NCI-H1930 (cell line): ENCODE measurements around the gene TNXB.
A peak's percentile ranks its signal among the peaks of the same experiment; 100 is the strongest.

Experiments used
- DNase-seq, 2 experiments: peaks; one replicate each; lab custom pipeline; 2025; lab: John Stamatoyannopoulos, UW

Gene TNXB, protein sequence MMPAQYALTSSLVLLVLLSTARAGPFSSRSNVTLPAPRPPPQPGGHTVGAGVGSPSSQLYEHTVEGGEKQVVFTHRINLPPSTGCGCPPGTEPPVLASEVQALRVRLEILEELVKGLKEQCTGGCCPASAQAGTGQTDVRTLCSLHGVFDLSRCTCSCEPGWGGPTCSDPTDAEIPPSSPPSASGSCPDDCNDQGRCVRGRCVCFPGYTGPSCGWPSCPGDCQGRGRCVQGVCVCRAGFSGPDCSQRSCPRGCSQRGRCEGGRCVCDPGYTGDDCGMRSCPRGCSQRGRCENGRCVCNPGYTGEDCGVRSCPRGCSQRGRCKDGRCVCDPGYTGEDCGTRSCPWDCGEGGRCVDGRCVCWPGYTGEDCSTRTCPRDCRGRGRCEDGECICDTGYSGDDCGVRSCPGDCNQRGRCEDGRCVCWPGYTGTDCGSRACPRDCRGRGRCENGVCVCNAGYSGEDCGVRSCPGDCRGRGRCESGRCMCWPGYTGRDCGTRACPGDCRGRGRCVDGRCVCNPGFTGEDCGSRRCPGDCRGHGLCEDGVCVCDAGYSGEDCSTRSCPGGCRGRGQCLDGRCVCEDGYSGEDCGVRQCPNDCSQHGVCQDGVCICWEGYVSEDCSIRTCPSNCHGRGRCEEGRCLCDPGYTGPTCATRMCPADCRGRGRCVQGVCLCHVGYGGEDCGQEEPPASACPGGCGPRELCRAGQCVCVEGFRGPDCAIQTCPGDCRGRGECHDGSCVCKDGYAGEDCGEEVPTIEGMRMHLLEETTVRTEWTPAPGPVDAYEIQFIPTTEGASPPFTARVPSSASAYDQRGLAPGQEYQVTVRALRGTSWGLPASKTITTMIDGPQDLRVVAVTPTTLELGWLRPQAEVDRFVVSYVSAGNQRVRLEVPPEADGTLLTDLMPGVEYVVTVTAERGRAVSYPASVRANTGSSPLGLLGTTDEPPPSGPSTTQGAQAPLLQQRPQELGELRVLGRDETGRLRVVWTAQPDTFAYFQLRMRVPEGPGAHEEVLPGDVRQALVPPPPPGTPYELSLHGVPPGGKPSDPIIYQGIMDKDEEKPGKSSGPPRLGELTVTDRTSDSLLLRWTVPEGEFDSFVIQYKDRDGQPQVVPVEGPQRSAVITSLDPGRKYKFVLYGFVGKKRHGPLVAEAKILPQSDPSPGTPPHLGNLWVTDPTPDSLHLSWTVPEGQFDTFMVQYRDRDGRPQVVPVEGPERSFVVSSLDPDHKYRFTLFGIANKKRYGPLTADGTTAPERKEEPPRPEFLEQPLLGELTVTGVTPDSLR (N-terminal part only)

DNA sequence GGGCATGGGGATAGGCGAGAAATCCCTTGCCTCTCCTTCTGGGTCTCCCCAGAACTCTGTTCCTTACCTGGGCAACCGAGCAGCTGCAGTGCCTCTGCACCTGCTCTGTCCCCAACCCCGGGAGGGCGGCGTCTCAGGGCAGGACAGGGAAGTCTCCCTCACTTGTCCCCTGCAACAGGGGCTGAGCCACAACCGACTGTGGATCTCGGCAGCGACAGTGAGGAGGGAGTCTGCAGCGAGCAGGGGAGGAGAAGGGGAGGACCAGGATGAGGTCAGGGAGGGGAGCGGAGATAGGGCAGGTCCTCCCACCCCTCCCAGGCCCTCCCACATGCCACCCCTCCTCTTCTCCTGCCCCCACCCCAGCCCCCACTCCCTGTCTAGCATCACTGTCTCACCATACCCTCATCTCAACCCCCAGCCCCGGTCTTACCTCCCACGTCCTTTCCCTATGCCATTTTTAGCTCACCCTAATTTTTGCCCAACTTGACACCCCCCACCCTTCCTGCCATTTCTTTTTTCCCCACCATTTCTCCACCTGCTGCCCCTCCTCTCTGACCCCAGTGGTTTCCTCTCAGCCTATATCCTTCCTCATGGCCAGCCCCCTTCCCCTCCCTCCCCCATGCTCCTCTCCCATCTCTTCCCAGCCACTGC is at the start of gene TNXB:
Gene TNXB, minus strand, starts transcription at position 225 of the 651 bp plus-strand sequence. CDS start 11,140 bp downstream, outside the sequence.
- DNase-seq: no peak

DNA sequence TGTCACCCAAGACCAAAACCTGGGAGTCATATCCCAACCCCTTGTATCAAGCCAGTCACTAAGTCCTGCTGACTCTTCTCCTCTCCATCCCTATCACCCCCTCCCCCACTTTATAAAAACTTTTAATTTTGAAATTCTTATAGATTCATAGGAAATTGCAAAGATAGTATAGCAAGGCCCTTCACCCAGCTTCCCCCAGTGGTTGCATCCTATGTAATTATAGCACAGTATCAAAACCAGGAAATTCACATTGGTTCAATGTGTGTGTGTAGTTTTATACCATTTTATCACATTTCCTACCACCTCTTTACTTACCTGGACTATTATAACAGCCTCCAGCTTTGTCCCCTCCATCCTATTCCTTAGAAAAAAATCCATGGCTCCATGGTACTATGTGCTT is 48.9 kb upstream of the TNXB start:
- no peak for DNase-seq

GRCh38 chr6:32156891-32157290 is 47.8 kb upstream of the TNXB start:
- DNase-seq: no peak

DNA sequence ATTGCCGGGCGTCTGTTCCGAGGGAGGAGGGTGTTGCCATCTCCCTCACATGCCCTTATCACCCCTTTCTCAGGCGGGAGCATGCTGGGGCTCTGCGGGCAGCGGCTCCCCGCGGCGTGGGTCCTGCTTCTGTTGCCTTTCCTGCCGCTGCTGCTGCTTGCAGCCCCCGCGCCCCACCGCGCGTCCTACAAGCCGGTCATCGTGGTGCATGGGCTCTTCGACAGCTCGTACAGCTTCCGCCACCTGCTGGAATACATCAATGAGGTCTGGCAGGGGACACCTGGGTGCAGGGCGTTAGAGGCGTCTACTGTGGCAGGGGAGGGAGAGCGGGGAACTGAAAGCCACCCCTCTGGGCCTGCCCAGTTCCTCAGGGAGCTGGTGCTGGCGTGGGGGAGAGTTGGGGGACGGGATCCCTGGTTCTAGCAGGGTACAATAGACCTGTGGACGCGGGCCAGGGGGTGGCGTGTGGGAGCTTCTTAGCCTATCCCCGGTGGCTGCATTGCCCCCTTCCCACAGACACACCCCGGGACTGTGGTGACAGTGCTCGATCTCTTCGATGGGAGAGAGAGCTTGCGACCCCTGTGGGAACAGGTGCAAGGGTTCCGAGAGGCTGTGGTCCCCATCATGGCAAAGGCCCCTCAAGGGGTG is 45.5 kb upstream of the TNXB start:
- peak; percentile 69 to 72 for DNase-seq

DNA sequence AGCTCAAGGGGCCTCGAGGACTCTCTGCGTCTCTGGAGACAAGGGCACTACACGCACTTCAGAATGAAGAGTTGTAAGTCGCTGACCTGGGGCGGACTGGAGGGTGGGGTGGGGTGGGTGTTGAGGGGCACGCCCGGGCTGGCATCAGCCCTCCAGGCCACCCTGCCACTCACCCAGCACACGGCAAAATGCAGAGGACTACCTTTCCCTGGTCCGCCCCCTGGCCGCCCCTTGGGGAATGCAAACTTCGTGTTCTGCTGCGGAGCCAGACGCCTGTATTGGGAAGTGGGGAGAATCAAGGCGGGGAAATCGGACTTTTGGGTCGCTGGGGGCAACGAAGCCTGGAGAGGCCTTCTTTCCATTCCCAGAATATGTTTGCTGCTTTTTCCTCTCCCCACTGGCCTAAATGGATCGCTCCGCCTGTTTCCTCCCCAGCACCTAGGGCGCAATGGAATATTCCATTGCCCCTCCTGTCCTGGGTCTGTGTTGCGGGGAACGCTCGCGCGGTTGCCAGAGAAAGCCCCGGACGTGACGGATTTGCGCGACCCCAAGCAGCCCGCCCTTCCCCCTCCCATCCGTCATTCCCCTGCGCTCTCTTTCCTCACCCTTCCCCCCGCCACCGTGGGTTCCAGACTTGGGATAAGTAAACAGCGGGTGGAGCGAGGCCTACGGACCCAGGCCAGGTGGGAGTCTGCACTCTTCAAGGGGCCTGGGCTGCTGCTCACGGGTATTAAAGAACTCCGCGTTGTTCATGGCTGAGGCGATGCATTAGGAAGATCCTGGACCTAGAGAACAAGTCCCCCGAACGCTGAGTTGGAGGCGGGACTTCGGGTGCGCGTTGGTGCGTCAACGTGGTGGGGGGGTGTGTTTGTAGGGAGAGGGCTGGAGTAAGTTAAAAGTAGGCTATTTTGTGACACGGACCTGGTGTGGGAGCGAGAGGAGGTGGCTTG is 44.7 kb upstream of the TNXB start, which contains the start of gene PPT2:
Gene PPT2, plus strand, starts transcription at position 578 of the 950 bp plus-strand sequence. CDS start 454 bp downstream, outside the sequence.
- DNase-seq: peak; percentile 82 to 84

GRCh38 chr6:32152769-32153563 is 43.8 kb upstream of the TNXB start:
- no peak for DNase-seq

- no peak for DNase-seq
These were observed 43.0 kb upstream of the TNXB start, which contains the start of gene PRRT1 for GRCh38 chr6:32151863-32152768. Gene PRRT1 (minus strand): TSS chr6:32151939. CDS start chr6:32151827, 112 bp downstream.

DNA sequence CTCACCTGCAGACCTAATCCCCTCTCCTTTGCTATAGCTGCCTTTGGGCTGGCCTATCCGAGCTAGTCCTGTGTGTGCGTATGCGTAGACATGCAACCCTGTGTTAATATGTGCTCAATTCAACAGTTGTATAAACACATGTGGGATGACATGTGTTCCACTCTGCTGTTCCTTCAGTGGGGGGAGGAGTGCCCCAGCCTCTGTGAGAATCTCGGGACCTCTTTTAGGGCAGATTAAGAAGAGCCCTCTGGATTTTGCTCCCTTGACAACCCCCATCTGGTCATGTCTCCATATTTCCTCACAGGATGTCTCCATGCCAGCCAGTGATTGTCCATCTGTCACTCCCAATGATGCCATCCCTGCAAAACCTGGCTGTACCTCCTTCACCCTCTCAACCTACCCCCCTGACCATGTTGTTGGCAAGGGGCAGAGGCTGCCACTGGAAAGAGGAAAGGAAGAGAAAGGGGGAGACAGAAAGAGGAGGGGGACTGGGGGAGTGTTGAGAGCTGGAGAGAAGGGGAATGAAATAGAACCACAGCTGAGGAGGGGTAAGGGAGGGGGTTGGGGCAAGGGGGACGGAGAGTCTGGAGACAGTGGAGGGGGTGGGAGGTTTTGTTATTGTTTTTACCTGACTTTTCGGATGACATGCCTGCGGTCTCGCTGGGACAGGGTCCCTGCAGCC is 42.2 kb upstream of the TNXB start:
- DNase-seq: no peak

DNA sequence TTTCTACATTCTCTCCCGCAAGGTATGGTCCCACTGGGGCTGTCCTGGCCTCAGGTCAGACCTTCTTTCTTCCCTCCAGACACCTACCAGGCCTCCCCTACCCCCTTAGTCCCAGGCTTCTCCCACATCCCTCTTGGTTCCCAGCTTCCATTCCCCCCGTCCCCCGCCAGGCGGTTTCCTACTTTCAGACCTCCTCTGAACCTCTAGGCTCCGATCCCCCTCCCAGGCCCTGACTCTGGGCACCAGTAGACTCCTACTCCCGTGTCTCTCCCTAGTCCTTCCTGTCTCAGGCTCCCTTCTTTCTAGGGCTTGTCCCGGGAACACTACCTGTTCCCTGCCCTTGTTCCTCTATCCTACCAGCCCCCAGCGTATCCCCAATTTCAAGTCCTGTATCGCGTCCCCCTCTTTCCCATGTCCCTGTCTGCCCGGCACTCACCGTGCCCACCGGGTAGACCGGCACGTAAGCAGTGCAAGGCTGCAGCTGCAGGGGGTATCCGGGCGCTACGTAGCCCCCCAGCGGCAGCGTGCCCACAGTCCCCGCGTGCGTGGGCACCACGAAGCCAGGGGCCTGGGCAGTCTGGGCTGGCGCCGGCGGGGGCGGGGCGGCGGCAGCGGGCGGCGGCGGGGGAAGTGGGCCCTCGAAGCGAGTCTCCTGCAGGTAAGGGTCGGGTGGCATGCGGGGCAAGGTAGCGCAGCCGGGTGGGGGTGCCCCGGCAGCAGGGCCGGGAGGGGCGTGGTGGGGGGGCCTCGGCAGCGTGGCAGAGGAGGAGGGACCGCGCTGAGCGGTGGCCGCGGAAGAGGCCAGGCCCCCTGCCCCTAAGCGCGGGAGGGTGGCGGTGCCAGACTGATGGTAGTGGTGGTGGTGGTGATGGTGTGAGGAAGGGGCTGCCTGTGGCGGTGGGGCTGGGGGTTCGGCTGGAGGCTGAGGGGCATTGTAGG is 41.1 kb upstream of the TNXB start:
- no peak for DNase-seq

GRCh38 chr6:32149092-32149755 is 40.1 kb upstream of the TNXB start:
- DNase-seq: no peak

DNA sequence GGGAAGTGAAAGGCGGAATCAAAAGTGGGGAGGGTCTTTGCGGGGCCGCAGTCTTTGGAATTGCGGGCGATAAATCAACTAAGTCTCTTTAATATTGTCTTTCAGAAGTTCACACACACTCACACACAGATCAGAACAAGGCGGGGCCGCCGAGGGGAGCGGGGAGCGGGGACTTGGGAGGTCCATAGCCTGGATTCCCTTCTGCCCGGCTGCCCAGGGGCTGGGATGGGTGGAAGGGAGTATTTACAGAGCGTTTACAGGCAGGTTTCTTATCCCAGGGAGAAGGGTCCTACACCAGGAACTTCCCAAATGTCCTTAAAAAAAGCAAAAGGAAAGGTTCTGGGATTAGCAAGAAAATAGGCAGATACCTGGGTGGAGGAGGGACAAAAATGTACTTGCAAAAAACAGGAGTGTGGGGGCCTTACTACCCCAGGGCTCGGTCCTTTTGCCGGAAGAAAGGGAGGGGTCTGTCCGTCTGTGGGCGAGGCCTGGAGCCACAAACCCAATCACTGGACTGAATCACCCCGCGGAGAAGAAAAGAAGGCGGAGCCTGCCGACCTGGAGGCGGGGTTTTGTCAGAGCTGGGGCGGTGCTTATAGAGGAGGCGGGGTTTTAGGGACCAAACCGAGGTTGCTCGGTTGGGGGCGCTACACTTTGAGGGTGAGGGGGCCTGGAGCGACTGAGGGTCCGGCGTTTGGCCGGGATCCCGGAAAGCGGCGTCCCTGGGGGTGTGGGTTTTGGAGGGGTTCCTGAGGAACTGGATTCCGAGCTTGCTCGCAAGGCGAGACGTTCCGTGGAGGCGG is 39.4 kb upstream of the TNXB start:
- no peak for DNase-seq

DNA sequence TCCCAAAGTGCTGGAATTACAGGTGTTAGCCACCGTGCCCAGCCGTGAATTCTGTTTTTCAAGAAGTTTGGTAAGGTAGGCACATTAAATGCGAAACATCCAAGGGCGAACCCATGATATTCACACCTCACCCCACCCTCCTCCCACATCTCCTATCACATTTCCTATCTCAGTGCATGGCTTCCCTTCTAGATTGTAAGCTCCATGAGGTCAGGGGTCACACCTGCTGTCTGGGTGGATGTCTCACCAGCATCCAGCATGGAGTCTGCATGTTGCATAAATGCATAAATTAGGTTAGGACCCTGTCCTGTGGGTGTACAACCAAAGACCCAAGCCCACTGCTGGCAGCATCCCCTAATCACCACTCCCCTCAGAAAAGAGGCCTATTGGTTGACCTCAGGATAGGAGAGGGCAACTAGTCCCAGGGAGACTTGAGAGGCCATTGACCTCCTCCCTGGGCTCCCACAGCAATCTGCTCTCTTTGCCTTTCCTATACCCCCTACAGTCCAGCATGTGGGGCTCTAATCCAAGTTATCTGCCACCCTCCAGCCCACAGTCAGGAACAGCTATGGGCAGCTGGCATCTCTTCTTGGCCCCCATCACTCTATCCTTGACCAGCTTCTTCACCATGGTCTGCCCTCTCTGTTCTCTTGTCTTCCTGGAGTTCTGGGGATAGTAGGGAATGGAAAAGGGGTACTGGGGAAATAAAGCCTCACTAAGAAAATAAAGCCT is 38.4 kb upstream of the TNXB start:
- DNase-seq: no peak

- DNase-seq: no peak
These were observed 37.5 kb upstream of the TNXB start for GRCh38 chr6:32146687-32147086.

DNA sequence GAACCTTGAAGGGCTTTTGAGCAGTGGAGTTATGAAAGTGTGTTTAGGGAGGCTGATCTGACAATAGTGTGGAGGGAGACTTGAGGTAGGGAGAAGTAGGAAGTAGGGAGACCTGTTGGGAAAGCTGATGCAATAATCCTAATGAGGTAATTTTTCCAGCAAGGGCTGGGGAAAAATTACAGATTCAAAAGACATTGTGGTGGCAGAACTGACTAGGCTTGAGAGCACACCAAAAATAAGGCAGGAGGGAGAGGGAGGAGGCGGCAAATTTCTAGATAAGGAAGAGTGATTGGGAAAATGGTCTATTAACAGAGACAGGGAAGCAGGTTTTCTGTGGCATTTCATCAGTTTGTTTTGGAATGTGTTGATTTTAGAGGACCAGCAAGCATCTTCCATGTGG is 37.1 kb upstream of the TNXB start:
- no peak for DNase-seq
